Caki2 (cell line): ENCODE results near the gene POU6F2. TPM values are rescaled to one million over a fixed set of nuclear protein-coding genes. Genes with fewer than 3 reads are reported as not detected.
A peak's percentile ranks its signal among the peaks of the same experiment; 100 is the strongest.

Experiments
- DNase-seq: peaks from one replicate; pipeline ENCODE4 v3.0.0-alpha.2; 2015; ENCODE audit warnings: low read depth
- in situ Hi-C: cut with HindIII; loops from 2 replicates; pipeline ENCODE4 v1.10.0; 2016; ENCODE audit warnings: low sequenced_read_pairs, low pct_unique_long_range_greater_than_20kb, mixed read lengths
- total RNA-seq: library from RNA; depleted of rRNA; stranded (reverse); fragments of >200 nt; shearing (Covaris generic); gene quantifications from 2 replicates; pipeline ENCODE4 v1.2.3, GENCODE V29; 2014; ENCODE audit warnings: low replicate concordance

The POU6F2 gene
- total RNA-seq, 1 experiment from 2014 or later = not detected

- in situ Hi-C loops = no loop called here
- DNase-seq = no peak
Measured at GRCh38 chr7:39417642-39418041, 439.9 kb downstream of the POU6F2 start.

DNA sequence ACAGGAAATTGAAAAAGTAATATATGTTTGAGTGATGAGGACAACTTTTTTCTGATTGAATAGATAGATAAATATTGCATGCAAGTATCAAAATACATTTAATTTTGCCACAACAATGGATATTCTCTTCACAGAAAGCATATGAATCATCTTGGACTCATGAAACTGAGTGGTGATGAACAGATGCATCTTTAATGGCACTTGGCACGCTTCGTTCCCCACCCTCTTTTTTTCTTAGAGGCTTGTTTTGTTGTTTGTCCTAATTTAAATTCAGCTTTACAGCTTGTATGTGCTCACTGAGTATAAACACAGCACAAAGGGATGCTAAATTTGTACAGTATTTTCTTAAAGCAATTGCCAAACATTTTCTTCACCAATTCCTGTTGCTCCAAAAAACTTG is 443.5 kb downstream of the POU6F2 start:
- in situ Hi-C loops = no loop called here
- no peak for DNase-seq

GRCh38 chr7:39421661-39422060 is 444.0 kb downstream of the POU6F2 start:
- no peak for DNase-seq
- in situ Hi-C loops = no loop called here

DNA sequence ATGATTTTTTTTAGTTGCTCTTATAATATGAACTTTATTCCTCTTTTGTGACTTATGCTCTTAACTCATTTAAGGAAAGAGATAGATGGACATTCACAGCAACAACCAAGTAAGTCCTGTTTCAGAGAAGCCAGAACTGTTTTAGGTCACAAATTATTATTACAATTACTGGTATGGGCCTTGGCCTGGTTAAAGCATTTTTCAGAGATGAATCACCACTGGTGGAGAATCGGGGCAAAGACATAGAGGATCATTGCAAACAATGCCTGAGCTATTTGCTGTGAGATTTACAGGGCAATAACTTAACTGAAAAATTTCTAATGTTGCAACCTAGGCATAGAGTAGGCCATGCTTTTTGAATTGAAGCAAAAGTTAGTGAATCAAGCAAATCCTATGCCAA is 450.5 kb downstream of the POU6F2 start:
- in situ Hi-C loops = no loop called here
- DNase-seq = peak; percentile 17

DNA sequence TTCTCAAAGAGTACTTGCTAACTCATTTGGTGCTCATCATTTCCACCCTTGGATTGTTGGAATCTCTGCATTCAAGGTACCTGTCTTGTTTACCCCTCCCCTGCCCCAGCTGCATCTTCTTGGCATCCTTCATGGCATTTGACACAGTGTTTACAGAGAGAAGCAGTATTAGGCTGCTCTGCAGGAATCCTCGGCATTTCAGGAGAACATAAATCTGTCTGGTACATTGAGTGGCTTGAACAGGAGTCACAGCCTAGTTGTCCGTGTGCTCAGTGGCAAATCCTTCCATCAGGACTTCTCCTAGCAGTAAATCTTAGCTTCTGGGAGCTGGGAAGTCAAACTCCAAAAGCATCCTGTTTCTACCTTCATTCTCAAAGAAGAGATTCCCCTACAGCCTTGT is 451.7 kb downstream of the POU6F2 start:
- in situ Hi-C loops = no loop called here
- no peak for DNase-seq

GRCh38 chr7:39430441-39430840 is 452.7 kb downstream of the POU6F2 start:
- in situ Hi-C loops = no loop called here
- no peak for DNase-seq

DNA sequence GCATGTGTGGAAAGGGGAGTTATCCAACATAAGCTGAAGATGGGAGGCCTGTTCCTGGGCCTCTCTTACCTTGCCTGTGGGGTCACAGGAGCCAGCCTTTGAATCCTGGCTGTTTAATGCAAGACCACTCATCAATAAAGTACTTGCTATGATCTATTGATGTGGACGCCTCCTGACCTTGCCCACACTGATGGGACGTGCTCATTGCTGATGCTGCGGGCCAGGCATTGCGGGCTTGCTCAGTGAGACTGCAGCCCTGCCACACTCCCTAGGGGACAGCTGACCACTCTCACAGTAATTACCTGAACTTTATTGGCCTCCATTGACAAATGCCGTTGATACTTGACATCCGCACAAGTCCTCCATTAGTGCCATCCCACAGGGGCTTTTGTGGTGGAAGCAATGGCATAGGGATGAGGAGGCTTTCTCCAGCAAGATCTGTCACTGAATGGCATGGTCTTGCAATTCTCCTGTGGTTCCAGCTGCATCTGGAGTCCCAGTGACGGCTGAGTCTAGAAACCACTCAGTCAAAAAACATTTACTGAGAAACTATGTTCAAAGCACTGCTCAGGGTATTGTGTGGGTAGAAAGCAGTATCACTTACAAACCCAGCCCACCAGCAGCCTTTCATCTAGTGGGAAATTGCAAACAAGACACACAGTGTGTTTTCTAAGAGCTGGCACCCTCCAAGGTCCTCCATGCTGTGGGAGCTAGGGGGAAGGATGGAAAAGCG is 453.4 kb downstream of the POU6F2 start:
- DNase-seq = no peak
- in situ Hi-C loops = no loop called here

GRCh38 chr7:39432368-39432767 is 454.7 kb downstream of the POU6F2 start:
- DNase-seq = no peak
- in situ Hi-C loops = no loop called here

DNA sequence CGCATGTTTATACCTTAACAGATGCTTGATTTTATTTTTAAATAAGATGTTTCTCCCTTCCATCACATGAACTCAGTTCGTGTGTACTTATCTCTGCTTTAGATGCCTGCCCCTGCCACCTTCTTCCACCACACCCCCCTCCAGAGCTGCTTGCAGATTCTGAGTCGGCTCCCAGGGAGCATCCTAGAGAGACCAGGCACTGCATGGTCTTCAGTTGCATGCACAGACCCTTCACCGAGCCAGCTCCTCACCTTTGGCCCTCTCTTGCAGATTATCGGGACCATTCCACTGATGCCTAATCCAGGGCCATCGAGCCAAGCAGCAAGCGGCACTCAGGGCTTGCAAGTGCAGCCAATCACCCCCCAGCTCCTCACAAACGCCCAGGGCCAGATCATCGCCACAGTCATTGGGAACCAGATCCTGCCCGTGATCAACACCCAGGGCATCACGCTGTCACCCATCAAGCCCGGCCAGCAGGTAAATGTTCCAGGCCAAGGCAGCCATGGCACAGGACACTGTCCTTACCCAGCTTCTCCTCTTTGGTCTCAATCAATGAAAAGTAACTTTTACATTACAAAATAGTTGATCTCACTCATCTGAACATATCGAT is 455.2 kb downstream of the POU6F2 start:
- DNase-seq = no peak
- in situ Hi-C loops = no loop called here

- in situ Hi-C loops = no loop called here
- no peak for DNase-seq
Measured at GRCh38 chr7:39433550-39433949, 455.8 kb downstream of the POU6F2 start.

DNA sequence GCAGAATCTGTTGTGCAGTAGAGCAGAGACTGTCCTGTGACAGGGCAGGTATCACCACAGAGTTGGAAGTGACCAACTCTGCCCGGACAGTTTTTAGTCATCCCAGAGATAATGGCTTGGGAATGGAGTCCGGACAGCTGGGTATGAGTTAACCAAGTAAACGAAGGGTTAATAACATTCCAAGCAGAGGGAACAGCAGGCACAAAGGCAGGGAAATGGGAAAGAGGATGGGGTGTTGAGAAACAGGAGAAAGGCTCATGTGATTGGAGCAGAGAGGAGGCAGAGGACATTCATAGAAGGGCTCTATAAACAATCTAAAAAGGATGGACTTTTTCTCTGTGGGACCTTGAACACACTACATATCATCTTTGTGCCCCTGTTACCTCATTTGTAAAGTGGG is 456.3 kb downstream of the POU6F2 start:
- in situ Hi-C loops = no loop called here
- DNase-seq = no peak

- in situ Hi-C loops = no loop called here
- DNase-seq = no peak
Measured at GRCh38 chr7:39446546-39446945, 468.8 kb downstream of the POU6F2 start.

DNA sequence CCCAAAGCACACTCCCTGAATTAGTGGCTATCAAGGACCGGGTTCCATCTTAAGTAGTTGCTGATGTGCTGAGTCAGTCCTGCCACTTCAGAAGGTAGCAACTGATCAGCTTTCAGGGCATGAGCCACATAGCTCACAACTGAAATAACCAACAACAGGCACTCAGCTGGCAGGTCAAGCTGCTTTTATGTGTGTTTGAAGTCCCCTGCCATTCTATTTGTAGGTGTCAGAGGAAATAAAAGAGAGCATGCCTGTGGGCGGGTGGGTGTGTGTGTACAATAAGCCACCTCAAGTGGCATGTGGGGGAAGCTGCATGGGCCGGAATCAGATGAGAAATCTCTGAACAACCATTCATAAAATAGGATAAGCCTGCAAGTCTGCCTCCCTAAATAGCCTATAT is 474.2 kb downstream of the POU6F2 start:
- in situ Hi-C loops = no loop called here

DNA sequence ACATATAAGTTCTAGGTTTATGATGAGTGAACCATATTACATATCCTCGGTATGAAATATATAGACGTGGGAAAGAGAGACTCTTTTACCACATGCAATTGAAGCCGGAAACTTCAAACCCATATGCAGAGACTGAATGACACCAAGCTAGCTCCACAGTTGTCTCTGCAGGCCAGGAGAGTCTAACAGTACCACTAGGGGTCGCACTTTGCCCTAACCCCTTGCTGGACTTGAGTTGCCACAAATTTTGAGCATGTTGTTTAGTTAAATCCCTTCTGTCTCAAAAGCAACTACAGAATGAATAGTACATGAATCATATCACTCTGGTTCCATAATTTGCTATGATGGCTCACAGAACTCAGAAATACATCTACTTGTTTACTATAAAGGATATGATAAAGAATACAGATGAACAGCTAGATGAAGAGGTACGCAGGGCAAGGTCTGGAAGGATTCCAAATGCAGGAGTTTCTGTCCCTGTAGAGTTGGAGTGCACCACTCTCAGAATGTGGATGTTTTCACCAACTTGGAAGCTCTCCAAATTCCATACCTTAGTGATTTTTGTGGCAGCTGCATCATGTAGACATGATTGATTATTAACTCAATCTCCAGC is 476.1 kb downstream of the POU6F2 start:
- DNase-seq = peak; percentile 30
- in situ Hi-C loops = no loop called here

More for the DNA sequence above, 474.2 kb downstream of the POU6F2 start:
- no peak for DNase-seq

DNA sequence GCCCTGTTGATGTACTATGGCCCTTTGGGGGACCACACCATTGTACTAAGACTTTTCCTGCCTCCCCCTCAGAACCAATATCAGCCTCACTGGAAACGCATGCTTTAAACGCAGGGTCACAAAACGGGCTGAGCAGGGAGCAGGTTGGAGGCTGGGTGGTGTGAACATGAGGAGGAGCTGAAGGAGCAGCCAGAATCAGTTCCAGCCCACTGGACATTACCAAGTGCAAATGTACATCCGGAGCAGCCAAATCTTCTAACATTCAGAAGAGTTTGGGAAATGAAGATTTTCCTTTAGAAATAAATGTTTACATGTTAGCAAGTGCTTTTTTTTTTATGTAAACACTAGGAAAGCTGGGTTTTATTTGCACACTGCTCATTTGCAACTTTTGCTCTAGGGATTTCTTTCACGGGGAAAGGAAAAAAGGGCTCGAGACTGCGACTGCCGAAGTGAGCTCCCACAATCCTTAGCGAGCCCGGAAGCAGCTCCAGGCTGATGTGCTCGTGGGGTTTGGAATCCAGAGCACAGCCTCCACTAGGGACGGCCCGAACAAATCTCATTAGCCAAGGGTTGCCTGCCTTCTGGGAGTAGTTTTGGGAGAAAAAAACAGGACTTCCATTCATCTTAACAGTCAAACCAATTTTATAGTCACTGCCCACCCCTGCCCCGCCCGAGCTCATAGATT is 480.5 kb downstream of the POU6F2 start:
- DNase-seq = no peak
- in situ Hi-C loops = no loop called here

DNA sequence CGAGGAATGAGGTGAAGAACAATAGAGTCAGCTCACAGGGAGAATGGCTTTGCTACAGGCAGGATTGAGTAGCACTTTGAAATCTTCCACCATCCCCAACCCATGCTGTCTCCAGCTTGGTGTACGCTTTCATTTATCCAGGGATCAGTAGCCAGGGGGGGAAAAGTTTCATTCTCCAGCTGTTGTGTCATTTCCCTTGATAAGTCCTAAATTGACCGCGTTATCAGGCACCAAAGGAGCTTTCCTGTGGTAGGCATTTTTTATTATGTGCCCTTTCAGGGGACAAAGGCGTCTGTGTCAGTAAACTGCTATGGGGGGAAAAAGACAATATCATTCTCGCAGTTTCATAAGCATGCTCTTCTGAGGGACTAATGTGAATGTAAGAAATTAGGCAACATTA is 481.9 kb downstream of the POU6F2 start:
- DNase-seq = no peak
- in situ Hi-C loops = no loop called here

GRCh38 chr7:39460486-39460885 is 482.8 kb downstream of the POU6F2 start:
- no peak for DNase-seq
- in situ Hi-C loops = no loop called here

GRCh38 chr7:39461263-39461820 is 483.6 kb downstream of the POU6F2 start:
- DNase-seq = no peak
- in situ Hi-C loops = no loop called here

GRCh38 chr7:39463252-39463651 is 485.5 kb downstream of the POU6F2 start:
- DNase-seq = no peak
- in situ Hi-C loops = no loop called here
